ENCODE results near the gene SCO1. TPM values are rescaled to one million over a fixed set of nuclear protein-coding genes. Genes with fewer than 3 reads are reported as not detected.

Gene SCO1
- total and polyA plus RNA-seq, 4 donors: 18.0 to 33.2 (median 22.8) TPM

DNA sequence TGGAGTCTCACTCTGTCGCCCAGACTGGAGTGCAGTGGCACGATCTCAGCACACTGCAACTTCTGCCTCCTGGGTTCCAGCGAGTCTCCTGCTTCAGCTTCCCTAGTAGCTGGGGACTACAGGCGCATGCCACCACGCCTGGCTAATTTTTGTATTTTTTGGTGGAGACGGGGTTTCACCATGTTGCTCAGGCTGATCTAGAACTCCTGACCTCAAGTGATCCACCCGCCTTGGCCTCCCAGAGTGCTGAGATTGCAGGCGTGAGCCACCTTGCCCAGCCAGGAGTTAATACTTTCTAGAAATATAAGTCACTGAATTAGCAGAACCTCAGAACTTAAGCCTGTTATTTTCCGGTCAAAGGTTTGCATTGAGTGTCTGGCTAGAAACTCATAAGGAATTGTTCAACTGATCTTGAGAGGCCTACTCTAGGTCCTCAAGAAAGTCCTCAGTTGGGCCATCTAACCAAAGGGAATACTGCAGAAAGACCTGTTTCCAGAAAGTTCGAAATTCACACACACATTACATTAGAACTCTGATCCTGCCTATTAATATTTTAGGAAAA, 31.1 kb upstream of the SCO1 start:
- 80% methylated on average over 10 of the region's 10 CpGs for WGBS
- no peak for DNase-seq (ENCODE audit: low spot score)
- TF ChIP-seq YY1 (IDR thresholded peaks at IDR 0.05) (no peak), EGR1 (IDR thresholded peaks at IDR 0.05; ENCODE audit: low read depth in 2 of 2) (no peak), RAD21 (IDR thresholded peaks at IDR 0.05) (no peak), TAF1 (conservative IDR thresholded peaks at IDR 0.05) (no peak), FOXA1 (IDR thresholded peaks at IDR 0.05) (no peak), JUND (IDR thresholded peaks at IDR 0.05) (no peak), HNF4A (conservative IDR thresholded peaks at IDR 0.05) (no peak), HNF4G (IDR thresholded peaks at IDR 0.05) (no peak), NR2F2 (IDR thresholded peaks at IDR 0.05) (no peak)
- TF ChIP-seq, protein P1, sequence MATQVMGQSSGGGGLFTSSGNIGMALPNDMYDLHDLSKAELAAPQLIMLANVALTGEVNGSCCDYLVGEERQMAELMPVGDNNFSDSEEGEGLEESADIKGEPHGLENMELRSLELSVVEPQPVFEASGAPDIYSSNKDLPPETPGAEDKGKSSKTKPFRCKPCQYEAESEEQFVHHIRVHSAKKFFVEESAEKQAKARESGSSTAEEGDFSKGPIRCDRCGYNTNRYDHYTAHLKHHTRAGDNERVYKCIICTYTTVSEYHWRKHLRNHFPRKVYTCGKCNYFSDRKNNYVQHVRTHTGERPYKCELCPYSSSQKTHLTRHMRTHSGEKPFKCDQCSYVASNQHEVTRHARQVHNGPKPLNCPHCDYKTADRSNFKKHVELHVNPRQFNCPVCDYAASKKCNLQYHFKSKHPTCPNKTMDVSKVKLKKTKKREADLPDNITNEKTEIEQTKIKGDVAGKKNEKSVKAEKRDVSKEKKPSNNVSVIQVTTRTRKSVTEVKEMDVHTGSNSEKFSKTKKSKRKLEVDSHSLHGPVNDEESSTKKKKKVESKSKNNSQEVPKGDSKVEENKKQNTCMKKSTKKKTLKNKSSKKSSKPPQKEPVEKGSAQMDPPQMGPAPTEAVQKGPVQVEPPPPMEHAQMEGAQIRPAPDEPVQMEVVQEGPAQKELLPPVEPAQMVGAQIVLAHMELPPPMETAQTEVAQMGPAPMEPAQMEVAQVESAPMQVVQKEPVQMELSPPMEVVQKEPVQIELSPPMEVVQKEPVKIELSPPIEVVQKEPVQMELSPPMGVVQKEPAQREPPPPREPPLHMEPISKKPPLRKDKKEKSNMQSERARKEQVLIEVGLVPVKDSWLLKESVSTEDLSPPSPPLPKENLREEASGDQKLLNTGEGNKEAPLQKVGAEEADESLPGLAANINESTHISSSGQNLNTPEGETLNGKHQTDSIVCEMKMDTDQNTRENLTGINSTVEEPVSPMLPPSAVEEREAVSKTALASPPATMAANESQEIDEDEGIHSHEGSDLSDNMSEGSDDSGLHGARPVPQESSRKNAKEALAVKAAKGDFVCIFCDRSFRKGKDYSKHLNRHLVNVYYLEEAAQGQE (IDR thresholded peaks at IDR 0.05): no peak
- TF ChIP-seq, protein P2, sequence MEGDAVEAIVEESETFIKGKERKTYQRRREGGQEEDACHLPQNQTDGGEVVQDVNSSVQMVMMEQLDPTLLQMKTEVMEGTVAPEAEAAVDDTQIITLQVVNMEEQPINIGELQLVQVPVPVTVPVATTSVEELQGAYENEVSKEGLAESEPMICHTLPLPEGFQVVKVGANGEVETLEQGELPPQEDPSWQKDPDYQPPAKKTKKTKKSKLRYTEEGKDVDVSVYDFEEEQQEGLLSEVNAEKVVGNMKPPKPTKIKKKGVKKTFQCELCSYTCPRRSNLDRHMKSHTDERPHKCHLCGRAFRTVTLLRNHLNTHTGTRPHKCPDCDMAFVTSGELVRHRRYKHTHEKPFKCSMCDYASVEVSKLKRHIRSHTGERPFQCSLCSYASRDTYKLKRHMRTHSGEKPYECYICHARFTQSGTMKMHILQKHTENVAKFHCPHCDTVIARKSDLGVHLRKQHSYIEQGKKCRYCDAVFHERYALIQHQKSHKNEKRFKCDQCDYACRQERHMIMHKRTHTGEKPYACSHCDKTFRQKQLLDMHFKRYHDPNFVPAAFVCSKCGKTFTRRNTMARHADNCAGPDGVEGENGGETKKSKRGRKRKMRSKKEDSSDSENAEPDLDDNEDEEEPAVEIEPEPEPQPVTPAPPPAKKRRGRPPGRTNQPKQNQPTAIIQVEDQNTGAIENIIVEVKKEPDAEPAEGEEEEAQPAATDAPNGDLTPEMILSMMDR (IDR thresholded peaks at IDR 0.05; ENCODE audit: low read depth, low read length, missing input control): no peak
- TF ChIP-seq, protein P3, sequence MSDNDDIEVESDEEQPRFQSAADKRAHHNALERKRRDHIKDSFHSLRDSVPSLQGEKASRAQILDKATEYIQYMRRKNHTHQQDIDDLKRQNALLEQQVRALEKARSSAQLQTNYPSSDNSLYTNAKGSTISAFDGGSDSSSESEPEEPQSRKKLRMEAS (IDR thresholded peaks at IDR 0.05): no peak
- TF ChIP-seq, protein P4, sequence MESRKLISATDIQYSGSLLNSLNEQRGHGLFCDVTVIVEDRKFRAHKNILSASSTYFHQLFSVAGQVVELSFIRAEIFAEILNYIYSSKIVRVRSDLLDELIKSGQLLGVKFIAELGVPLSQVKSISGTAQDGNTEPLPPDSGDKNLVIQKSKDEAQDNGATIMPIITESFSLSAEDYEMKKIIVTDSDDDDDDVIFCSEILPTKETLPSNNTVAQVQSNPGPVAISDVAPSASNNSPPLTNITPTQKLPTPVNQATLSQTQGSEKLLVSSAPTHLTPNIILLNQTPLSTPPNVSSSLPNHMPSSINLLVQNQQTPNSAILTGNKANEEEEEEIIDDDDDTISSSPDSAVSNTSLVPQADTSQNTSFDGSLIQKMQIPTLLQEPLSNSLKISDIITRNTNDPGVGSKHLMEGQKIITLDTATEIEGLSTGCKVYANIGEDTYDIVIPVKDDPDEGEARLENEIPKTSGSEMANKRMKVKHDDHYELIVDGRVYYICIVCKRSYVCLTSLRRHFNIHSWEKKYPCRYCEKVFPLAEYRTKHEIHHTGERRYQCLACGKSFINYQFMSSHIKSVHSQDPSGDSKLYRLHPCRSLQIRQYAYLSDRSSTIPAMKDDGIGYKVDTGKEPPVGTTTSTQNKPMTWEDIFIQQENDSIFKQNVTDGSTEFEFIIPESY (IDR thresholded peaks at IDR 0.05): no peak
- TF ChIP-seq, protein P5, sequence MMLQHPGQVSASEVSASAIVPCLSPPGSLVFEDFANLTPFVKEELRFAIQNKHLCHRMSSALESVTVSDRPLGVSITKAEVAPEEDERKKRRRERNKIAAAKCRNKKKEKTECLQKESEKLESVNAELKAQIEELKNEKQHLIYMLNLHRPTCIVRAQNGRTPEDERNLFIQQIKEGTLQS (IDR thresholded peaks at IDR 0.05): no peak
- Histone ChIP-seq H3K4me1 (ENCODE audit: control insufficient read depth in 4 of 4, insufficient read depth in 4 of 4, low read length in 3 of 4) (peaks cover 2 to 56% (median 42%) of the 10 kb centered on the region in 4 donors), H3K36me3 (ENCODE audit: control insufficient read depth in 4 of 4, insufficient read depth in 3 of 4, low read depth in 1 of 4, low read length in 3 of 4) (peaks cover 0 to 9% (median 0%) of the 10 kb centered on the region in 4 donors), H3K27me3 (ENCODE audit: control insufficient read depth in 4 of 4, insufficient read depth in 4 of 4, low read length in 3 of 4) (no peaks in the 10 kb centered on the region), H3K9ac (ENCODE audit: low read depth in 1 of 2, low read length in 2 of 2) (peak overlapping the region; percentile 82 to 86), H3K27ac (ENCODE audit: low read depth in 1 of 2, low read length in 2 of 2) (peak overlapping the region; percentile 97 to 98), H3K9me3 (ENCODE audit: control insufficient read depth in 4 of 4, low read length in 3 of 4) (no peaks in the 10 kb centered on the region), H3K4me3 (ENCODE audit: low read depth in 1 of 3, low read length in 3 of 3) (peak overlapping the region; percentile 54 to 66 (median 60))

DNA sequence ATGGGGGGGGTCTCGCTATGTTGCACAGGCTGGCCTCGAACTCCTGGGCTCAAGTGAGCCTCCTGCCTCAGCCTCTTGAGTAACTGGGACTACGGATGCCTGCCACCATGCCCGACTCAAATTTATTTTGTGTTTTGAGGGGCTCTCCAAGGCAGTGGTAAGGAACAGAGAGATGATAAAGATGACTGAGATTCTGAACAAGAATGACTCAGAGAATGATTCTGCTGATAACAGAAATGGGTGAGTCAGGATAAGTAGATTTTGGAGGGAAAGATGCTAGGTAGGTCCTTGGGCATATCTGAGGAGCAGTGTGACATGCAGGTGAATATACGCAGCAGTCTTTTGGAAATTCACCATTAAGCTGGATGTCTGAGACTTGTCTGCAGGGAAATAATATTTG, 29.9 kb upstream of the SCO1 start:
- no peaks in the 10 kb centered on the region for H3K27me3 ChIP-seq (ENCODE audit: control insufficient read depth in 4 of 4, insufficient read depth in 4 of 4, low read length in 3 of 4)
- TF ChIP-seq RAD21 (IDR thresholded peaks at IDR 0.05) (no peak), NR2F2 (IDR thresholded peaks at IDR 0.05) (no peak), SP1 (IDR thresholded peaks at IDR 0.05) (no peak), HNF4G (IDR thresholded peaks at IDR 0.05) (no peak), HNF4A (conservative IDR thresholded peaks at IDR 0.05) (no peak), FOXA2 (IDR thresholded peaks at IDR 0.05) (no peak), EGR1 (IDR thresholded peaks at IDR 0.05; ENCODE audit: low read depth in 2 of 2) (no peak), FOXA1 (IDR thresholded peaks at IDR 0.05) (no peak), JUND (IDR thresholded peaks at IDR 0.05) (no peak), TAF1 (conservative IDR thresholded peaks at IDR 0.05) (no peak), GABPA (IDR thresholded peaks at IDR 0.05 in 1 of 2, conservative IDR thresholded peaks at IDR 0.05 in 1 of 2) (no peak)
- TF ChIP-seq, protein P2 (IDR thresholded peaks at IDR 0.05; ENCODE audit: low read depth, low read length, missing input control): no peak
- TF ChIP-seq, protein P3 (IDR thresholded peaks at IDR 0.05): no peak
- TF ChIP-seq, protein P4 (IDR thresholded peaks at IDR 0.05): no peak
- TF ChIP-seq, protein P5 (IDR thresholded peaks at IDR 0.05): no peak
- no peak for DNase-seq (ENCODE audit: low spot score)
- no peak overlapping the region for H3K4me3 ChIP-seq (ENCODE audit: low read depth in 1 of 3, low read length in 3 of 3)
- no peak overlapping the region for H3K27ac ChIP-seq (ENCODE audit: low read depth in 1 of 2, low read length in 2 of 2)
- H3K36me3 ChIP-seq (ENCODE audit: control insufficient read depth in 4 of 4, insufficient read depth in 3 of 4, low read depth in 1 of 4, low read length in 3 of 4): peaks cover 0 to 15% (median 3%) of the 10 kb centered on the region in 4 donors
- 76% methylated on average over 5 of the region's 5 CpGs for WGBS
- H3K9me3 ChIP-seq (ENCODE audit: control insufficient read depth in 4 of 4, low read length in 3 of 4): no peaks in the 10 kb centered on the region
- H3K4me1 ChIP-seq (ENCODE audit: control insufficient read depth in 4 of 4, insufficient read depth in 4 of 4, low read length in 3 of 4): peaks cover 2 to 56% (median 42%) of the 10 kb centered on the region in 4 donors
- no peak overlapping the region for H3K9ac ChIP-seq (ENCODE audit: low read depth in 1 of 2, low read length in 2 of 2)
